Neural progenitor cell (in vitro differentiated cells): ENCODE data around the gene DIDO1.

Experiments
- EZH2 ChIP-seq: fragments of 200-600 bp; sonication (generic); IDR thresholded peaks from 2 replicates; pipeline ENCODE4 v1.6.1; 2017; ENCODE audit warnings: antibody characterized with exemption, mild to moderate bottlenecking, moderate library complexity
- EZH2phosphoT487 ChIP-seq: fragments of 200-600 bp; sonication (generic); IDR thresholded peaks from 2 replicates; pipeline ENCODE4 v1.6.1; 2017; ENCODE audit warnings: antibody characterized with exemption
- TF ChIP-seq, protein P1 (sequence below): fragments of 200-600 bp; sonication (generic); IDR thresholded peaks from 2 replicates; pipeline ENCODE4 v1.5.1; 2017; ENCODE audit warnings: antibody characterized with exemption, mild to moderate bottlenecking

DNA sequence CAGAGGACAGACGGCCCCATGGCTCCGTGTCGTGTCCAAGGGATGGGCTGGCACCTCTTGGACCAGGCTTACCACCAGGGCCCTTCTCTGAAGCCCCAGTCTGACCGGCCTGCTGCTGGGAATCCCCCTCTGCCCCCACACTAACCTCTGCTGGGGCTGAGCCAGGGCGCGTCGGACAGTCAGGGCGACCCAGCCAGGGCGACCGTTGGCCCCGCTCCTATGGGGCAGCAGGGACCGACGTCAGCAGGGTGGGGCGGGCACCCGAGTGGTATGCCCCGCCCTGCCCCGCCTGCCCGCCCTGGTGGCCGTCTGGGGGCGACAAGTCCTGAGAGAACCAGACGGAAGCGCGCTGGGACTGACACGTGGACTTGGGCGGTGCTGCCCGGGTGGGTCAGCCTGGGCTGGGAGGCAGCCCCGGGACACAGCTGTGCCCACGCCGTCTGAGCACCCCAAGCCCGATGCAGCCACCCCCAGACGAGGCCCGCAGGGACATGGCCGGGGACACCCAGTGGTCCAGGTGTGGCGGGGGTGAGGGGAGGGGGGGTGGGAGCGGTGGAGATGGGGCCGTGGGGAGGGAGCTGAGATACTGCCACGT, 26.2 kb upstream of the DIDO1 start, which contains the start of gene SLC17A9:
- TF ChIP-seq, protein P1, sequence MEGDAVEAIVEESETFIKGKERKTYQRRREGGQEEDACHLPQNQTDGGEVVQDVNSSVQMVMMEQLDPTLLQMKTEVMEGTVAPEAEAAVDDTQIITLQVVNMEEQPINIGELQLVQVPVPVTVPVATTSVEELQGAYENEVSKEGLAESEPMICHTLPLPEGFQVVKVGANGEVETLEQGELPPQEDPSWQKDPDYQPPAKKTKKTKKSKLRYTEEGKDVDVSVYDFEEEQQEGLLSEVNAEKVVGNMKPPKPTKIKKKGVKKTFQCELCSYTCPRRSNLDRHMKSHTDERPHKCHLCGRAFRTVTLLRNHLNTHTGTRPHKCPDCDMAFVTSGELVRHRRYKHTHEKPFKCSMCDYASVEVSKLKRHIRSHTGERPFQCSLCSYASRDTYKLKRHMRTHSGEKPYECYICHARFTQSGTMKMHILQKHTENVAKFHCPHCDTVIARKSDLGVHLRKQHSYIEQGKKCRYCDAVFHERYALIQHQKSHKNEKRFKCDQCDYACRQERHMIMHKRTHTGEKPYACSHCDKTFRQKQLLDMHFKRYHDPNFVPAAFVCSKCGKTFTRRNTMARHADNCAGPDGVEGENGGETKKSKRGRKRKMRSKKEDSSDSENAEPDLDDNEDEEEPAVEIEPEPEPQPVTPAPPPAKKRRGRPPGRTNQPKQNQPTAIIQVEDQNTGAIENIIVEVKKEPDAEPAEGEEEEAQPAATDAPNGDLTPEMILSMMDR, result peak; percentile 14
- TF ChIP-seq EZH2phosphoT487, result no peak
- no peak for TF ChIP-seq EZH2
